A549 (cell line): Measurements from ENCODE around the gene CCDC197. TPM values are rescaled to one million over a fixed set of nuclear protein-coding genes. Genes with fewer than 3 reads are reported as not detected.

ENCODE experiments used
- ATAC-seq, 2 experiments: fragments of 200-7000 bp in 1 of 2; fragments of >200 bp in 1 of 2; cut with Nextera tagmentation in 1 of 2; cut with Tn5 transposase in 1 of 2; 3 replicates each; pipeline versions ENCODE4 v1.8.0 to v1.9.1; 2018 to 2020; ENCODE audit warnings: mild to moderate bottlenecking in 1 of 2, moderate library complexity in 1 of 2
- CTCF ChIA-PET: fragments of 300-600 bp; sonication (Branson Sonifier 250); formaldehyde crosslinking; extraction: SDS; loops from one replicate; lab custom pipeline; 2021; ENCODE audit warnings: antibody characterized with exemption, inconsistent platforms; lab: Yijun Ruan, JAX
- POLR2A ChIA-PET: fragments of 350-600 bp; formaldehyde crosslinking; extraction: SDS; loops from one replicate; lab custom pipeline; 2021; ENCODE audit warnings: antibody characterized with exemption, inconsistent platforms; lab: Yijun Ruan, JAX
- DNase-seq, 2 experiments: peaks; one replicate each; pipeline versions ENCODE4 v3.0.0 to v3.0.0-alpha.2; 2011 to 2016; ENCODE audit warnings: low read depth in 1 of 2, low spot score in 1 of 2
- FAIRE-seq: peaks from 2 replicates; lab custom pipeline; 2011; peaks lifted over from hg19 to GRCh38; lab: Jason Lieb, UNC
- H3K27ac ChIP-seq, 2 experiments: fragments of >200 bp; sonication (Bioruptor Twin); formaldehyde crosslinking; 3 replicates each; pipeline ENCODE4 v1.5.1; 2016 to 2017
- H3K4me1 ChIP-seq: fragments of >200 bp; sonication (Bioruptor Twin); formaldehyde crosslinking; 3 replicates; pipeline ENCODE4 v1.6.1; 2016
- H3K4me2 ChIP-seq: fragments of >200 bp; sonication (Bioruptor Twin); formaldehyde crosslinking; 3 replicates; pipeline ENCODE4 v1.6.1; 2016
- H3K4me3 ChIP-seq: fragments of >200 bp; sonication (Bioruptor Twin); formaldehyde crosslinking; 3 replicates; pipeline ENCODE4 v1.5.1; 2016
- H3K9me3 ChIP-seq: fragments of >200 bp; sonication (Bioruptor Twin); formaldehyde crosslinking; 3 replicates; pipeline ENCODE4 v1.6.1; 2016
- ATOH8 ChIP-seq: fragments of 250-450 bp; sonication (Bioruptor Pico); IDR thresholded peaks from 2 replicates; pipeline ENCODE4 v1.5.0; 2020; ENCODE audit warnings: low read depth, mild to moderate bottlenecking, moderate library complexity
- BCL3 ChIP-seq: fragments of >200 bp; sonication (Bioruptor Twin); formaldehyde crosslinking; IDR thresholded peaks from 3 replicates; pipeline ENCODE4 v1.6.1; 2016
- BHLHE40 ChIP-seq: IDR thresholded peaks from 2 replicates; pipeline ENCODE4 v1.6.1; 2012; ENCODE audit warnings: low read depth, low read length, inconsistent platforms
- CBX2 ChIP-seq: fragments of 200-600 bp; sonication (generic); IDR thresholded peaks from 2 replicates; pipeline ENCODE4 v1.6.1; 2016; ENCODE audit warnings: low read depth, mild to moderate bottlenecking, borderline replicate concordance
- CEBPB ChIP-seq, 2 experiments: fragments of >200 bp in 1 of 2; sonication (Bioruptor Twin) in 1 of 2; formaldehyde crosslinking in 1 of 2; IDR thresholded peaks; 2 replicates each; pipeline ENCODE4 v1.6.1; 2012 to 2016
- EHF ChIP-seq: fragments of 250-450 bp; sonication (Bioruptor Pico); IDR thresholded peaks from 2 replicates; pipeline ENCODE4 v1.5.0; 2020; ENCODE audit warnings: mild to moderate bottlenecking
- EHMT2 ChIP-seq: fragments of 200-600 bp; sonication (generic); IDR thresholded peaks from 2 replicates; pipeline ENCODE4 v1.6.1; 2016; ENCODE audit warnings: antibody characterized with exemption, low read depth, mild to moderate bottlenecking, moderate library complexity
- ELK1 ChIP-seq: fragments of 150-350 bp; IDR thresholded peaks from 2 replicates; pipeline ENCODE4 v1.6.1; 2014; ENCODE audit warnings: low read depth, mild to moderate bottlenecking, low read length
- FOSB ChIP-seq: fragments of 250-450 bp; sonication (Bioruptor Pico); IDR thresholded peaks from 2 replicates; pipeline ENCODE4 v1.5.0; 2020; ENCODE audit warnings: mild to moderate bottlenecking, moderate library complexity
- GATA3 ChIP-seq: IDR thresholded peaks from 2 replicates; pipeline ENCODE4 v1.6.1; 2012; ENCODE audit warnings: borderline replicate concordance
- HDAC2 ChIP-seq: fragments of 200-600 bp; sonication (generic); IDR thresholded peaks from 2 replicates; pipeline ENCODE4 v1.6.1; 2016
- JUN ChIP-seq, 2 experiments: fragments of >200 bp; sonication (Bioruptor Twin); formaldehyde crosslinking; IDR thresholded peaks; 2 replicates in 1 of 2; 3 replicates in 1 of 2; pipeline ENCODE4 v1.6.1; 2016 to 2017
- JUNB ChIP-seq: fragments of >200 bp; sonication (Bioruptor Twin); formaldehyde crosslinking; IDR thresholded peaks from 2 replicates; pipeline ENCODE4 v1.6.1; 2016
- KDM1A ChIP-seq: fragments of 200-600 bp; sonication (generic); IDR thresholded peaks from 2 replicates; pipeline ENCODE4 v1.6.1; 2016; ENCODE audit warnings: low read depth, mild to moderate bottlenecking
- MAFK ChIP-seq: fragments of 450-650 bp; IDR thresholded peaks from 2 replicates; pipeline ENCODE4 v1.6.1; 2014; ENCODE audit not compliant: partially characterized antibody
- MAX ChIP-seq: IDR thresholded peaks from 2 replicates; pipeline ENCODE4 v1.6.1; 2012
- MYC ChIP-seq: IDR thresholded peaks from 2 replicates; pipeline ENCODE4 v1.6.1; 2012; ENCODE audit warnings: mild to moderate bottlenecking, inconsistent platforms, low read length, improper control_type of control experiment, borderline replicate concordance
- NPAS2 ChIP-seq: fragments of 250-450 bp; sonication (Bioruptor Pico); IDR thresholded peaks from 2 replicates; pipeline ENCODE4 v1.8.0; 2022; ENCODE audit warnings: mild to moderate bottlenecking, moderate library complexity, borderline replicate concordance
- PBX3 ChIP-seq: IDR thresholded peaks from 2 replicates; pipeline ENCODE4 v1.6.1; 2012
- RARB ChIP-seq: fragments of 250-450 bp; sonication (Bioruptor Pico); IDR thresholded peaks from 2 replicates; pipeline ENCODE4 v1.8.0; 2021; ENCODE audit warnings: mild to moderate bottlenecking, moderate library complexity
- SMC3 ChIP-seq: fragments of >200 bp; sonication (Bioruptor Twin); formaldehyde crosslinking; IDR thresholded peaks from 3 replicates; pipeline ENCODE4 v1.6.1; 2018; ENCODE audit warnings: inconsistent platforms
- TFCP2L1 ChIP-seq: fragments of 250-450 bp; sonication (Bioruptor Pico); IDR thresholded peaks from 2 replicates; pipeline ENCODE4 v1.5.0; 2021; ENCODE audit warnings: mild to moderate bottlenecking
- TP53 ChIP-seq: fragments of 250-450 bp; sonication (Bioruptor Pico); IDR thresholded peaks from 2 replicates; pipeline ENCODE4 v1.5.0; 2021; ENCODE audit warnings: mild to moderate bottlenecking, moderate library complexity
- USF2 ChIP-seq: fragments of 450-650 bp; IDR thresholded peaks from 2 replicates; pipeline ENCODE4 v1.6.1; 2014; ENCODE audit warnings: antibody characterized with exemption
- ZC3H11A ChIP-seq: fragments of 450-650 bp; IDR thresholded peaks from 2 replicates; pipeline ENCODE4 v1.6.1; 2014; ENCODE audit warnings: antibody characterized with exemption, mild to moderate bottlenecking
- ZFP36 ChIP-seq: fragments of 450-650 bp; IDR thresholded peaks from 2 replicates; pipeline ENCODE4 v1.6.1; 2014; ENCODE audit warnings: borderline replicate concordance; ENCODE audit not compliant: partially characterized antibody
- ZNF302 ChIP-seq: fragments of 250-450 bp; sonication (Bioruptor Pico); IDR thresholded peaks from 2 replicates; pipeline ENCODE4 v1.9.0; 2021; ENCODE audit warnings: inconsistent platforms, mild to moderate bottlenecking, moderate library complexity
- WGBS: methylation state at CpG from one replicate; pipeline ENCODE4 v1.1.6; 2017; ENCODE audit errors: missing lambda C conversion rate; 5-methylcytosine and 5-hydroxymethylcytosine counted together
- polyA plus RNA-seq, 4 experiments: library from polyadenylated mRNA; depleted of rRNA in 3 of 4; stranded (reverse); fragments of >200 nt; fragmentation: RNase III in 1 of 4; extraction: RNeasy Plus Mini Kit Qiagen cat#74134 plus additional on column Dnase treatment in 1 of 4; gene quantifications; 2 replicates in 3 of 4; 3 replicates in 1 of 4; pipeline ENCODE4 v1.2.3, GENCODE V29; 2011 to 2017

Gene CCDC197
- polyA plus RNA-seq, 2 of the 4 experiments (the other 2 are of a cell fraction) = not detected

- FAIRE-seq (no peak), DNase-seq (no peak), ATAC-seq (no peak)
- TF ChIP-seq FOSB (CRISPR knock-in tag) = no peak
- no peak for TF ChIP-seq MAX
- TF ChIP-seq USF2 = no peak
- TF ChIP-seq NPAS2 = no peak
- no peak for TF ChIP-seq CEBPB (IDR thresholded peaks at IDR 0.05)
- TF ChIP-seq ZFP36 = no peak
- TF ChIP-seq ZC3H11A = no peak
- TF ChIP-seq RARB (CRISPR knock-in tag) = no peak
- no peak for TF ChIP-seq JUN (IDR thresholded peaks at IDR 0.05)
- TF ChIP-seq MYC = no peak
- TF ChIP-seq JUNB = no peak
- no peak for TF ChIP-seq CBX2
- H3K27ac ChIP-seq = no peak overlapping the region; a peak in 1 of 6 replicates
- no peaks in the 10 kb centered on the region for H3K4me1 ChIP-seq
- ChIA-PET CTCF (interaction anchor here (1.0 to 29.6 kb wide), 6 partner anchors 11 to 74 kb away, joined by 3 to 601 read pairs (median 35); partner anchors contain the start of genes ASB2, CCDC197 and OTUB2), POLR2A (no interaction called here)
- no peak overlapping the region for H3K4me3 ChIP-seq
- no peak overlapping the region for H3K4me2 ChIP-seq
- WGBS = 41% methylated on average over 7 of the region's 7 CpGs
- H3K9me3 ChIP-seq = no peaks in the 10 kb centered on the region
Measured at GRCh38 chr14:93951635-93952540, 45.2 kb upstream of the CCDC197 start.

- ChIA-PET POLR2A (no interaction called here), CTCF (interaction anchor here (1.0 to 29.6 kb wide), 4 partner anchors 12 to 73 kb away, joined by 3 to 601 read pairs (median 234); partner anchors contain the start of genes ASB2, CCDC197 and OTUB2)
- TF ChIP-seq SMC3 (no peak), PBX3 (no peak), TFCP2L1 (CRISPR knock-in tag) (no peak), TP53 (CRISPR knock-in tag) (no peak), GATA3 (no peak), ZFP36 (no peak), HDAC2 (no peak), MAFK (no peak), ELK1 (no peak)
- WGBS = 97% methylated on average over 3 of the region's 3 CpGs
- Histone ChIP-seq H3K9me3 (no peaks in the 10 kb centered on the region), H3K4me3 (no peak overlapping the region), H3K4me2 (no peak overlapping the region), H3K4me1 (no peaks in the 10 kb centered on the region), H3K27ac (no peak overlapping the region)
- DNase-seq (no peak), ATAC-seq (no peak), FAIRE-seq (no peak)
Measured at GRCh38 chr14:93952829-93953228, 44.3 kb upstream of the CCDC197 start.

GRCh38 chr14:93953263-93953662 is 43.8 kb upstream of the CCDC197 start:
- Histone ChIP-seq H3K27ac (no peak overlapping the region), H3K4me2 (no peak overlapping the region), H3K4me3 (no peak overlapping the region), H3K9me3 (no peaks in the 10 kb centered on the region), H3K4me1 (peaks cover 1% of the 10 kb centered on the region; the same call in 2 of the 3 replicates)
- no peak for DNase-seq
- no peak for ATAC-seq
- 77% methylated on average over 14 of the region's 14 CpGs for WGBS
- CTCF ChIA-PET = interaction anchor here (7.5 to 29.6 kb wide), 3 partner anchors 13 to 47 kb away, joined by 67 to 601 read pairs (median 400); partner anchors contain the start of genes ASB2 and CCDC197
- POLR2A ChIA-PET = no interaction called here
- no peak for FAIRE-seq
- no peak for TF ChIP-seq MAX
- no peak for TF ChIP-seq BCL3
- TF ChIP-seq ZNF302 = no peak
- TF ChIP-seq JUN (IDR thresholded peaks at IDR 0.05) = no peak
- TF ChIP-seq MAFK = no peak
- TF ChIP-seq EHMT2 = no peak
- TF ChIP-seq EHF (CRISPR knock-in tag) = no peak
- TF ChIP-seq BHLHE40 = no peak
- no peak for TF ChIP-seq KDM1A
- no peak for TF ChIP-seq ATOH8
